ENCODE data around the gene ARHGEF25. TPM values are rescaled to one million over a fixed set of nuclear protein-coding genes. Genes with fewer than 3 reads are reported as not detected.
A peak's percentile ranks its signal among the peaks of the same experiment; 100 is the strongest.

Gene ARHGEF25
- total and polyA plus RNA-seq, 7 donors = 2.9 to 9.2 (median 4.2) TPM

DNA sequence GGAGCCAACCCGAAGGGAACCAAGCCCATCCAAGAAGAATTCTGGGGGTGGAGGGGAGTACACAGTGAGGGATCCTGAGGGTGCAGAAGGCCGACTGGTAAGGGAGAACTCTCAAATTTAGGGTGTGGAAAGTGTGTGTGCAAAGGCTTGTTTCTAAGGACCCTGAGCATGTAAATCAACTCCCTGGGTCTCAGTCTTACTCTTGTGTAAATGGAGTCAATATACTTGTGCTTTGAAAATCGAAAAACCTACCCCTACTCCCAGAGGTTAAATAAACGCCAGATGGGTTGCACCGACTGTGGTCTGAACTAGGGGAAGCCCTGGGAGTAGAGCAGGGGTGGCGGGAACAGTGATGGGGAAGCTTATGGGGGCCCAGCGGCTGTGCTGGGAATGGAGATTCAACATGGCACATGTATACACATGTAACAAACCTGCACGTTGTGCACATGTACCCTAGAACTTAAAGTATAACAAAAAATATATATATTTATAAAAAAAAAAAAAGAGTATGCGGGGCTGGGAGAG lies 15.7 kb downstream of the ARHGEF25 start:
- 45 to 54% (median 48%) methylated on average over 9 of the region's 9 CpGs for WGBS, 3 donors
- Histone ChIP-seq H3K4me3 (no peak overlapping the region), H3K27me3 (ENCODE audit: insufficient read depth in 3 of 3, low read length in 2 of 3) (peaks cover 0 to 37% (median 7%) of the 10 kb centered on the region in 3 donors), H3K27ac (no peak overlapping the region), H3K36me3 (ENCODE audit: insufficient read depth in 1 of 2, low read depth in 1 of 2) (peaks cover 0 to 41% of the 10 kb centered on the region in 2 donors), H3K9me3 (no peaks in the 10 kb centered on the region), H3K4me1 (peaks cover 6% of the 10 kb centered on the region)
- ATAC-seq (no peak), DNase-seq (no peak)
- TF ChIP-seq, protein P1, sequence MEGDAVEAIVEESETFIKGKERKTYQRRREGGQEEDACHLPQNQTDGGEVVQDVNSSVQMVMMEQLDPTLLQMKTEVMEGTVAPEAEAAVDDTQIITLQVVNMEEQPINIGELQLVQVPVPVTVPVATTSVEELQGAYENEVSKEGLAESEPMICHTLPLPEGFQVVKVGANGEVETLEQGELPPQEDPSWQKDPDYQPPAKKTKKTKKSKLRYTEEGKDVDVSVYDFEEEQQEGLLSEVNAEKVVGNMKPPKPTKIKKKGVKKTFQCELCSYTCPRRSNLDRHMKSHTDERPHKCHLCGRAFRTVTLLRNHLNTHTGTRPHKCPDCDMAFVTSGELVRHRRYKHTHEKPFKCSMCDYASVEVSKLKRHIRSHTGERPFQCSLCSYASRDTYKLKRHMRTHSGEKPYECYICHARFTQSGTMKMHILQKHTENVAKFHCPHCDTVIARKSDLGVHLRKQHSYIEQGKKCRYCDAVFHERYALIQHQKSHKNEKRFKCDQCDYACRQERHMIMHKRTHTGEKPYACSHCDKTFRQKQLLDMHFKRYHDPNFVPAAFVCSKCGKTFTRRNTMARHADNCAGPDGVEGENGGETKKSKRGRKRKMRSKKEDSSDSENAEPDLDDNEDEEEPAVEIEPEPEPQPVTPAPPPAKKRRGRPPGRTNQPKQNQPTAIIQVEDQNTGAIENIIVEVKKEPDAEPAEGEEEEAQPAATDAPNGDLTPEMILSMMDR (IDR thresholded peaks at IDR 0.05) = no peak
- intact Hi-C loops (cut with DNase I) = loop anchor here in 1 of 2 donors (10.0 kb wide), 1 partner anchor 162 kb away; no protein-coding TSS in a partner anchor

DNA sequence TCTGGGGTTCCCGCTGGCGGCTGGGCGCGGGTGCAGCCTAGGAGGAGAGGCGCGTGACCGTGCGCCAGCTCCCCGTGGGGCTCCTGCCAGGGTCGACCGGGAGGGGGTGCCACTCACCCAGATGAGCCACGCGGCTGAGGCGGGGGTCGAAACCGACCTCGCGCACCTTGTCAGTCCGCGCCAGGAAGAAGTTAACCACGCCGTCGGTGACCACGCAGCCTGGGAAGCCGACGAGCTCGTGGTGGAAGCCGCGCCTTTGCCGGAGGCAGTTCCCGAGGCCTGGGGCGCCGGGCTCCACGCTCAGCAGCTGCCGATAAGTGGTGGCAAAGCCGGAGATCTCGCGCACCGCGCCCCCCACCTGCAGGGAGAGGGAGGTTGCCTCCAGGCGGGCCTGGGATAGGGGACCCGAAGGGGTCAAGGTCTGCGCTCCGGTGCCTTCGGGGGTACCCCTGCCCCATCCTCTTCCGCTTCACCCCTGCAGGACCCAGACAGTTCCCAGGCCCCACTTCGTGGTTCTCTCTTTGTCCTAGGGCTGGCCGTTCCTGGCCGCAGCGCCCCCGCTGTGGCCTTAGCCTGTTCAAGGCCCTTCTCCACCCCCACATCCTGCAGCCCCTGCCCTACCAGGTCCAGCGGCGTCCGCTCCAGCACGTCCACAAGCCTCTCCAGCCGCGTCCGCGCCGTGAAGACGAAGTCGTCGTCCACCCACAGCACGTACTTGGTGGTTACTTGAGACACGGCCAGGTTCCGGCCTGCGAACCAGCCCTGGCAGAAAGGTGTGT lies 16.5 kb downstream of the ARHGEF25 start:
- H3K4me3 ChIP-seq = no peak overlapping the region
- ATAC-seq = no peak
- intact Hi-C loops (cut with DNase I) = loop anchor here in 1 of 2 donors (10.0 kb wide), 1 partner anchor 163 kb away; no protein-coding TSS in a partner anchor
- DNase-seq = peak in 1 of 2 donors; percentile 58
- H3K9me3 ChIP-seq = no peaks in the 10 kb centered on the region
- 31 to 37% (median 31%) methylated on average over 46 to 67 of the region's 67 CpGs for WGBS, 3 donors
- H3K27me3 ChIP-seq (ENCODE audit: insufficient read depth in 3 of 3, low read length in 2 of 3) = peaks cover 0 to 30% (median 7%) of the 10 kb centered on the region in 3 donors
- peaks cover 0 to 41% of the 10 kb centered on the region in 2 donors for H3K36me3 ChIP-seq (ENCODE audit: insufficient read depth in 1 of 2, low read depth in 1 of 2)
- H3K4me1 ChIP-seq = peaks cover 8% of the 10 kb centered on the region
- no peak overlapping the region for H3K27ac ChIP-seq
- TF ChIP-seq, protein P1 (IDR thresholded peaks at IDR 0.05) = no peak

DNA sequence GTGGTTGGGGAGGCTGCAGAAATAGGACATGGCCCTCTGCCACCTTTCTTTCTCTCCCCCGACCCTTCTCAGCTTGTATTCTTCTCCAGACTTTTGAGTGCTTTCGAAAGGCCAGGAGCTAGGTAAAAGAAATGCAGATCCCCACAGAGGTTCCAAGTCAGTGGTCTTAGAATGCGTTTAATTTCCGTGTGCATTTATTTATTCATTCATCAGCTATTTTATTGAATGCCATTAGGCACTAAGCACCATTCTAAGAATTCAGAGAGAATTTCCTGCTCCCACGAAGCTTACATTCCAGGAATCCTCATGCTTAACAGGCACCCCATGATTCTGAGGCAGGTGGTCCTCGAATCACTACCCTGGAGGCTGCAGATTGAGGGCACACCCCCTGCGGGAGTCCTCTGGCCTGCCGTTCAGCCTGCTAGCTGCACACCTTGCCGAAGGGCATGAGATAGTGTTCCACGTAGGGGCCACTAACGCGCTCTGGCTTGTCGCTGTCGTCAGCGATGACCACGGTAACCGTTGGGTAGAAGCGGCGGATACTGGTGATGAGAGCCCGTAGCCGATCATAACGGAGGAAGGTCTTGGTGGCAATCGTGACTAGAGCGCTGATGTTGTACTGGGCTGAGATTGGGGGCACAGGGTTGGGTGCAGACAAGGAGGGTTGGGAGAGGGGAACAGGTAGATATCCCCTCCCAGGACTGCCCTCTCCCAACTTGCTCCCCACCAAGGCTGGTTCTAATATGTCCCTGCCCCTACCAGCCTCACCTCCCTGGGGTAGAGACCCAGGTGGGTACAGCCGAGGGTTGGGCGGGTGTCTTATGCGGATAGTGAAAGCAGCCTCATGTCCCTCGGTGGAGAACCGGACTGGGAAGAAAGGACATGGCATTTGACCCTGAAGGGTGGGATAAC lies 17.3 kb downstream of the ARHGEF25 start:
- Histone ChIP-seq H3K9me3 (no peaks in the 10 kb centered on the region), H3K36me3 (ENCODE audit: insufficient read depth in 1 of 2, low read depth in 1 of 2) (peaks cover 0 to 41% of the 10 kb centered on the region in 2 donors), H3K27me3 (ENCODE audit: insufficient read depth in 3 of 3, low read length in 2 of 3) (peaks cover 0 to 21% (median 7%) of the 10 kb centered on the region in 3 donors), H3K27ac (no peak overlapping the region), H3K4me1 (peaks cover 8% of the 10 kb centered on the region), H3K4me3 (no peak overlapping the region)
- 68 to 75% (median 71%) methylated on average over 29 of the region's 29 CpGs for WGBS, 3 donors
- intact Hi-C loops (cut with DNase I) = loop anchor here in 1 of 2 donors (10.0 kb wide), 1 partner anchor 164 kb away; no protein-coding TSS in a partner anchor
- DNase-seq (peak in 1 of 2 donors; percentile 34), ATAC-seq (no peak)
- TF ChIP-seq, protein P1 (IDR thresholded peaks at IDR 0.05) = no peak

DNA sequence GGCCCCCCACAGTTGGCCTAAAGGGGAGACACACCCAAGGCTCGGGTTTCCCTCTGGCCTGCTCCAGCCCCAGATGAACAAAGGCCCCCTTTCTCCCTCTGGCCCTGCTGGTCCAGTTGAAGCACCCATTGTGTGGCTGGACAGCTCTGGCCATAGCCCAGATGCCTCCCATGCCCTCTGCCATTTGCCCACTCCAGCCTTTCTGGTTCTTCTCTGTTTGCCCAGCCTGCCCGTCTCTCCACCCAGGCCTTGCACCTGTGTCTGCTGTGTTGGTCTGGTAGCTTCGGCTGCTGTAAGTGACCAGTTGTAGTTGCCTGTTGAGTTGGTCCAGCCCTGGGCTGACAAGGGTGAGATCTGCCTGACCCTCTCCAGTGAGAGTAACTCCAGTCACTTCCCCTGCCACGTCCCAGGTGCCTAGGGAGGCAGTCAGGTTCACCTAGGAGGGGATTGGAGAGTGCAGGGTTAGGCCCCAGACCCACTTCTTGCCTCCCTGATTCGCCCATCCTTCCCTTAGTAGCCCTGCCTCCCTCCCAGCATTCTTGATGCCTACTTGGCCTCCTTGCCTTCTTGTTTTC lies 18.7 kb downstream of the ARHGEF25 start:
- peaks cover 8% of the 10 kb centered on the region for H3K4me1 ChIP-seq
- WGBS, 3 donors = 73 to 87% (median 86%) methylated on average over 5 of the region's 5 CpGs
- intact Hi-C loops (cut with DNase I) = loop anchor here in 1 of 2 donors (10.0 kb wide), 1 partner anchor 165 kb away; no protein-coding TSS in a partner anchor
- ATAC-seq (no peak), DNase-seq (peak in 1 of 2 donors; percentile 28)
- peaks cover 0 to 11% (median 7%) of the 10 kb centered on the region in 3 donors for H3K27me3 ChIP-seq (ENCODE audit: insufficient read depth in 3 of 3, low read length in 2 of 3)
- peaks cover 0 to 41% of the 10 kb centered on the region in 2 donors for H3K36me3 ChIP-seq (ENCODE audit: insufficient read depth in 1 of 2, low read depth in 1 of 2)
- H3K9me3 ChIP-seq = no peaks in the 10 kb centered on the region
- TF ChIP-seq, protein P1 (IDR thresholded peaks at IDR 0.05) = no peak
- no peak overlapping the region for H3K27ac ChIP-seq
- H3K4me3 ChIP-seq = no peak overlapping the region

All from psoas muscle (tissue), 8 donors.